ENCODE measurements around the gene DNAH5. TPM values are rescaled to one million over a fixed set of nuclear protein-coding genes. Genes with fewer than 3 reads are reported as not detected.

DNAH5 gene
- total RNA-seq, 2 experiments from 2014 or later: not detected

GRCh38 chr5:13695076-13695712 lies 249.3 kb downstream of the DNAH5 start:
- Mint-ChIP-seq H3K27me3 (no peaks in the 10 kb centered on the region), H3K9me3 (peaks cover 4% of the 10 kb centered on the region), H3K4me1 (ENCODE audit: low read depth) (no peaks in the 10 kb centered on the region), H3K36me3 (ENCODE audit: low read depth) (no peaks in the 10 kb centered on the region), H3K4me3 (no peak overlapping the region), H3K27ac (no peak overlapping the region)
- POLR2A ChIA-PET: no interaction called here
- intact Hi-C loops (cut with micrococcal nuclease): no loop called here
- DNase-seq: no peak
- CTCF ChIA-PET: no interaction called here
- no peak for ATAC-seq
- no peak for TF ChIP-seq CTCF (IDR thresholded peaks at IDR 0.05)

GRCh38 chr5:13692172-13692571 lies 252.3 kb downstream of the DNAH5 start:
- ChIA-PET POLR2A (no interaction called here), CTCF (no interaction called here)
- no peak for ATAC-seq
- Mint-ChIP-seq H3K27me3 (no peaks in the 10 kb centered on the region), H3K4me1 (ENCODE audit: low read depth) (no peaks in the 10 kb centered on the region), H3K9me3 (peaks cover 17% of the 10 kb centered on the region), H3K4me3 (no peak overlapping the region), H3K36me3 (ENCODE audit: low read depth) (no peaks in the 10 kb centered on the region), H3K27ac (no peak overlapping the region)
- DNase-seq: no peak
- no peak for TF ChIP-seq CTCF (IDR thresholded peaks at IDR 0.05)
- intact Hi-C loops (cut with micrococcal nuclease): no loop called here

- no peaks in the 10 kb centered on the region for H3K4me1 Mint-ChIP-seq (ENCODE audit: low read depth)
- no peak overlapping the region for H3K27ac Mint-ChIP-seq
- ChIA-PET CTCF (no interaction called here), POLR2A (no interaction called here)
- no peak for TF ChIP-seq CTCF (IDR thresholded peaks at IDR 0.05)
- no peak for DNase-seq
- no peak overlapping the region for H3K4me3 Mint-ChIP-seq
- H3K9me3 Mint-ChIP-seq: peaks cover 2% of the 10 kb centered on the region
- no peaks in the 10 kb centered on the region for H3K27me3 Mint-ChIP-seq
- no peaks in the 10 kb centered on the region for H3K36me3 Mint-ChIP-seq (ENCODE audit: low read depth)
- no peak for ATAC-seq
- intact Hi-C loops (cut with micrococcal nuclease): no loop called here
Measured at GRCh38 chr5:13676531-13676930, 268.0 kb downstream of the DNAH5 start.

GRCh38 chr5:13674391-13674790 lies 270.1 kb downstream of the DNAH5 start:
- H3K27ac Mint-ChIP-seq: no peak overlapping the region
- H3K4me1 Mint-ChIP-seq (ENCODE audit: low read depth): no peaks in the 10 kb centered on the region
- POLR2A ChIA-PET: no interaction called here
- no peak for TF ChIP-seq CTCF (IDR thresholded peaks at IDR 0.05)
- ATAC-seq (no peak), DNase-seq (no peak)
- CTCF ChIA-PET: no interaction called here
- no peaks in the 10 kb centered on the region for H3K36me3 Mint-ChIP-seq (ENCODE audit: low read depth)
- peaks cover 5% of the 10 kb centered on the region for H3K9me3 Mint-ChIP-seq
- H3K4me3 Mint-ChIP-seq: no peak overlapping the region
- intact Hi-C loops (cut with micrococcal nuclease): no loop called here
- H3K27me3 Mint-ChIP-seq: no peaks in the 10 kb centered on the region

- no peak for TF ChIP-seq CTCF (IDR thresholded peaks at IDR 0.05)
- H3K36me3 Mint-ChIP-seq (ENCODE audit: low read depth): no peaks in the 10 kb centered on the region
- H3K9me3 Mint-ChIP-seq: peaks cover 5% of the 10 kb centered on the region
- intact Hi-C loops (cut with micrococcal nuclease): no loop called here
- no peak overlapping the region for H3K27ac Mint-ChIP-seq
- no peaks in the 10 kb centered on the region for H3K4me1 Mint-ChIP-seq (ENCODE audit: low read depth)
- no peak for ATAC-seq
- ChIA-PET POLR2A (no interaction called here), CTCF (no interaction called here)
- H3K27me3 Mint-ChIP-seq: no peaks in the 10 kb centered on the region
- H3K4me3 Mint-ChIP-seq: no peak overlapping the region
- no peak for DNase-seq
Measured at GRCh38 chr5:13673511-13673910, 271.0 kb downstream of the DNAH5 start.
